Neural crest cell (in vitro differentiated cells): ENCODE results near the gene OLFML2B. TPM values are rescaled to one million over a fixed set of nuclear protein-coding genes. Genes with fewer than 3 reads are reported as not detected.

Source experiments
- DNase-seq: peaks from one replicate; pipeline ENCODE4 v3.0.0; 2021; ENCODE audit warnings: low read depth, mixed read lengths, low spot score
- H3K27ac Mint-ChIP-seq: one replicate; pipeline ENCODE4 v1.8.0; 2021; ENCODE audit warnings: mild to moderate bottlenecking, mixed read lengths; ENCODE audit not compliant: unreplicated experiment
- H3K27me3 Mint-ChIP-seq: 2 replicates; pipeline ENCODE4 v1.8.0; 2021; ENCODE audit warnings: low read depth, mild to moderate bottlenecking, mixed read lengths
- H3K36me3 Mint-ChIP-seq: 2 replicates; pipeline ENCODE4 v1.8.0; 2021; ENCODE audit warnings: low read depth, mild to moderate bottlenecking, mixed read lengths
- H3K4me1 Mint-ChIP-seq: 2 replicates; pipeline ENCODE4 v1.8.0; 2021; ENCODE audit warnings: mixed read lengths
- H3K4me3 Mint-ChIP-seq: one replicate; pipeline ENCODE4 v1.8.0; 2021; ENCODE audit warnings: mild to moderate bottlenecking, mixed read lengths
- H3K9me3 Mint-ChIP-seq: 2 replicates; pipeline ENCODE4 v1.8.0; 2021; ENCODE audit warnings: mixed read lengths
- total RNA-seq: library from RNA; stranded (reverse); gene quantifications from 2 replicates; pipeline ENCODE4 v1.2.1, GENCODE V29; 2021
- TF ChIP-seq, protein P1 (sequence below): fragments of 200-600 bp; sonication (generic); conservative IDR thresholded peaks from 2 replicates; pipeline ENCODE4 v1.5.0; 2021; ENCODE audit warnings: antibody characterized with exemption, mild to moderate bottlenecking

OLFML2B gene
- total RNA-seq, 1 donor from 2014 or later: 5.8 TPM

DNA sequence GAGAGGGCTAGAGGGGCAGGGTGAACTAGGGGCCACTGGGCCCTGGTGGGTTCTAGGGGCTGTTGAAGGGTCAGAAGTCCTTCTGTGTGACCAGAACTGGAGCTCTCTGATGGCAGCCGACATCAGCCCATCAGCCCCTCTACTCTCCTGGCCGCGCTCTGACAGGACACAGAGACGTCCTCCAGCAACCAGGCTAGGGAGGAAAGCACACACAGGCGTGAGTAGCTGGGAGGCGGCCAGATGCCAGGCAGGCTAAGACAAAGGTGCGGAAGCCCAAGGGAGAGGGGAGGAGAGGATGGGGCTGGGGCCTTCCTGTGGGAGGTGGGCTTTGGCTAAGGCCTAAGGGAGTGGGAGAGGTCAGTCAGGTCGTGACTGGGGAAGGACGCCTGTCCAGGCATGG lies 50.8 kb downstream of the OLFML2B start:
- no peaks in the 10 kb centered on the region for H3K27me3 Mint-ChIP-seq
- TF ChIP-seq, protein P1, sequence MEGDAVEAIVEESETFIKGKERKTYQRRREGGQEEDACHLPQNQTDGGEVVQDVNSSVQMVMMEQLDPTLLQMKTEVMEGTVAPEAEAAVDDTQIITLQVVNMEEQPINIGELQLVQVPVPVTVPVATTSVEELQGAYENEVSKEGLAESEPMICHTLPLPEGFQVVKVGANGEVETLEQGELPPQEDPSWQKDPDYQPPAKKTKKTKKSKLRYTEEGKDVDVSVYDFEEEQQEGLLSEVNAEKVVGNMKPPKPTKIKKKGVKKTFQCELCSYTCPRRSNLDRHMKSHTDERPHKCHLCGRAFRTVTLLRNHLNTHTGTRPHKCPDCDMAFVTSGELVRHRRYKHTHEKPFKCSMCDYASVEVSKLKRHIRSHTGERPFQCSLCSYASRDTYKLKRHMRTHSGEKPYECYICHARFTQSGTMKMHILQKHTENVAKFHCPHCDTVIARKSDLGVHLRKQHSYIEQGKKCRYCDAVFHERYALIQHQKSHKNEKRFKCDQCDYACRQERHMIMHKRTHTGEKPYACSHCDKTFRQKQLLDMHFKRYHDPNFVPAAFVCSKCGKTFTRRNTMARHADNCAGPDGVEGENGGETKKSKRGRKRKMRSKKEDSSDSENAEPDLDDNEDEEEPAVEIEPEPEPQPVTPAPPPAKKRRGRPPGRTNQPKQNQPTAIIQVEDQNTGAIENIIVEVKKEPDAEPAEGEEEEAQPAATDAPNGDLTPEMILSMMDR: no peak
- H3K36me3 Mint-ChIP-seq: peaks cover 3% of the 10 kb centered on the region
- no peaks in the 10 kb centered on the region for H3K9me3 Mint-ChIP-seq
- no peak for DNase-seq
- H3K27ac Mint-ChIP-seq: no peak overlapping the region
- peak overlapping the region; percentile 31 for H3K4me3 Mint-ChIP-seq
- H3K4me1 Mint-ChIP-seq: peaks cover 22% of the 10 kb centered on the region

DNA sequence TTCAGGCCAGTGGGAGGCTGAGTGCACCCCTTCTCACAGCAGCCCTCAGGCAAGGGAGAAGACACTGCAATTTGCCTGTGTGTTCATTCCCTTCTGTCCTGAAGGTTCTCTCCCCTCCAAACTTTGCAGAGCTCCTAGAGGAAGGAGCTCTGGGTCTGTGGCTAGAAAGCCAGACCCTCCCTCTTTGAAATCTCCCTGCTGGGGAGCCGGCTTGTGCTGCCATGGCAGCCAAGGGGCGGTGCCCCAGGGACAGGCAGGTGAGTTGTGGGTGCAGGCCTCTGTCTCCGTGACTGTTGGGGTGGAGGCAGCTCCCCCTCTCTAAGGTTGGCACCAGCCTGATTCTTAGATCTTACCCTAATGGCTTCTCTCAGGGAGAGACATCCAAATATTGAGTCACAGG lies 53.0 kb downstream of the OLFML2B start:
- no peaks in the 10 kb centered on the region for H3K27me3 Mint-ChIP-seq
- no peak for DNase-seq
- H3K27ac Mint-ChIP-seq: no peak overlapping the region
- TF ChIP-seq, protein P1: no peak
- peaks cover 12% of the 10 kb centered on the region for H3K36me3 Mint-ChIP-seq
- no peaks in the 10 kb centered on the region for H3K9me3 Mint-ChIP-seq
- H3K4me1 Mint-ChIP-seq: peaks cover 22% of the 10 kb centered on the region
- H3K4me3 Mint-ChIP-seq: no peak overlapping the region

DNA sequence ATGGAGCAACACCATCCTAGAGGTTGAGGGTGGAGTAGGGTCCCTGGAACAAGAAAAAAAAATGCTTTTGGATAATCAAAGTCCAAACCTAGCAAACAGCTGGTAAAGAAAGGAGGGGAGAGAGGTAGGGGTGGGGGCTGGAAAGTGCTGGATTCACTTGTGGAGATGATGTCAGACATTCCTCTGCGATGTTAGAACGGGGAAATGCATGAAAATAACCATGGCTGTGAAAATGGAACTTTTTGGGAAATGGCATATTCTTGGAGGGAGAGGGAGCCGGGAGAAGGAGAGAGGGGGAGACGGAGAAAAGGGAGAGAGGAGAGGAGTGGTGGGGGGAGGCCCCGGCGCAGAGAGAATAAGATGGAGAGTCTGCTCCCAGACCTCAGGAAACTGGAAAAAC lies 53.6 kb downstream of the OLFML2B start:
- Mint-ChIP-seq H3K27me3 (no peaks in the 10 kb centered on the region), H3K27ac (no peak overlapping the region), H3K9me3 (no peaks in the 10 kb centered on the region), H3K36me3 (peaks cover 12% of the 10 kb centered on the region), H3K4me3 (no peak overlapping the region), H3K4me1 (peaks cover 22% of the 10 kb centered on the region)
- DNase-seq: no peak
- TF ChIP-seq, protein P1: no peak

DNA sequence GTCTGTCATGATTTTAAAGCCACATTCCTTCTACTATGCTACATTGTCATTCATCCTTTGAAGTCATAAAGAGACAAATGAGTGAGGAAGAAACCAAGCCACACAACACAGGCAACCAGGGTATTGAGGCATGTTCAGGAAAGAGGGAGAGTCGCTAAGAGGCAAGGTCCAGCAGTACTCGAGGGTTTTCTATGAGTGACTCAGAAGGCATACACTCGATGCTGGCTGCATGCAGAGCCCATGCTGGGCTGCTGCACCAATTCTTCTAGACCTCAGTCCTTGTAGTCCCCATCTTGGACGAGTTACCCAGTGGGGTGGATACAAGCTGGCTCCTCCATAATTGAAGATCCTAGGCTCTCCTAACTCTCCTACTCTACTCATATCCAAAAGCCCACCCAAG lies 57.6 kb downstream of the OLFML2B start:
- Mint-ChIP-seq H3K36me3 (peaks cover 12% of the 10 kb centered on the region), H3K4me3 (no peak overlapping the region), H3K27ac (no peak overlapping the region), H3K27me3 (no peaks in the 10 kb centered on the region), H3K9me3 (no peaks in the 10 kb centered on the region), H3K4me1 (peaks cover 7% of the 10 kb centered on the region)
- DNase-seq: no peak
- TF ChIP-seq, protein P1: no peak

DNA sequence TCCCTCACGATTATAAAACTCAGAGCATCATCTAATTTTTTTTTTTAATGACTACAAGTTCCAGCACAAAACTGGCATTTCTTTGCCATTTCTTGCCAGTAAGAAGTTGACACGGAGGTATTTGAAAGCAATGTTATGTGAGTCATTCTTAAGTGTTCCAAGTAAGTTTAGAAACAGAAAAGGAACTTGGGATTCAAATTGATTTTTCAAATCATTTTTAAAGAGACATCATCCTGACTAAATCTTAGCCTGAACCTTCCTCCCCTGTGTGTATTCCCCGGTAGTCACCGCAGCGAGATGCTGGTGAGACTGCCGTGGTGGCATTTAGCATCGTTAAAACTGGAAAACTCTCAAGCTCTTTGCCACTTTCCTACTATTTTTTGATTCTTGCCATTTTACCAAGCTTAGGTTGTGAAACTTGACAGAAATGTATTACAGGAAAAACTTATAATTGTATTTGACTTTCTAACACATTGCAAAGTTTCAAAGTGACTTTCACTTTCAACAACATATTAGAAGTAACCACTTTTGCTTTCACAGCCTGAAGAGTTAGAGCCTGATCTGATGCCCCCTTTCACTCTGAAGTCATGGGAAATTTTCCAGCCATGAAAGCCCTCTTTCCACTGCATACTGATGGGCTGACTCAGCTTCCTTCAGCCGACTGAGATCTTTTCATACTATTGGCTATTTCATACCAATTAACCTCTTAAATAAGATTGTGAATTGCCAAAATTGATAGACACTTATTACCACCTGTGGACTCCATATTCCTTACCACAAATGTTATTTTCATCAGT lies 61.4 kb downstream of the OLFML2B start:
- no peak for DNase-seq
- H3K27ac Mint-ChIP-seq: no peak overlapping the region
- H3K4me1 Mint-ChIP-seq: peaks cover 7% of the 10 kb centered on the region
- TF ChIP-seq, protein P1: no peak
- H3K9me3 Mint-ChIP-seq: no peaks in the 10 kb centered on the region
- H3K4me3 Mint-ChIP-seq: no peak overlapping the region
- peaks cover 16% of the 10 kb centered on the region for H3K36me3 Mint-ChIP-seq
- H3K27me3 Mint-ChIP-seq: no peaks in the 10 kb centered on the region
